HEK293 (cell line): ENCODE data around the gene TRAPPC12.

Experiments used
- CTCF ChIA-PET: fragments of 350-600 bp; formaldehyde crosslinking; extraction: SDS; loops from one replicate; lab custom pipeline; 2021; ENCODE audit warnings: antibody characterized with exemption; lab: Yijun Ruan, JAX
- POLR2A ChIA-PET: fragments of 300-600 bp; formaldehyde crosslinking; extraction: SDS; loops from one replicate; lab custom pipeline; 2020; ENCODE audit warnings: antibody characterized with exemption, inconsistent platforms; lab: Yijun Ruan, JAX
- H3K27ac ChIP-seq: fragments of 200-500 bp; sonication (Bioruptor generic); 2 replicates; pipeline ENCODE4 v1.5.1; 2014; ENCODE audit warnings: low read depth, low read length, control low read depth, inconsistent platforms; ENCODE audit errors: extremely low read depth
- H3K36me3 ChIP-seq, 2 experiments: fragments of 200-500 bp in 1 of 2; sonication (Bioruptor generic) in 1 of 2; 1 replicate in 1 of 2; 2 replicates in 1 of 2; pipeline ENCODE4 v1.5.1; 2014 to 2017; ENCODE audit warnings: inconsistent platforms in 2 of 2, low read length in 2 of 2; ENCODE audit not compliant: control insufficient read depth in 2 of 2, insufficient read depth in 1 of 2
- H3K4me1 ChIP-seq: fragments of 200-500 bp; sonication (Bioruptor generic); 2 replicates; pipeline ENCODE4 v1.5.1; 2014; ENCODE audit warnings: mild to moderate bottlenecking, low read length, inconsistent platforms; ENCODE audit not compliant: control insufficient read depth, insufficient read depth
- H3K4me3 ChIP-seq: 2 replicates; pipeline ENCODE4 v1.5.1; 2011; ENCODE audit warnings: low read depth, mild to moderate bottlenecking, control low read depth, low read length, moderate library complexity
- H3K9me3 ChIP-seq: fragments of 200-500 bp; sonication (Bioruptor generic); 2 replicates; pipeline ENCODE4 v1.5.1; 2014; ENCODE audit warnings: low read depth, low read length, inconsistent platforms; ENCODE audit not compliant: control insufficient read depth, insufficient read depth
- IKZF3 ChIP-seq: fragments of 450-650 bp; IDR thresholded peaks from 2 replicates; pipeline ENCODE4 v1.5.0; 2018; ENCODE audit warnings: missing biosample characterization, mild to moderate bottlenecking, missing genetic modification characterization, moderate library complexity
- SP7 ChIP-seq: fragments of 450-650 bp; formaldehyde crosslinking; IDR thresholded peaks from 2 replicates; pipeline ENCODE4 v1.5.1; 2016; ENCODE audit warnings: missing biosample characterization, missing genetic modification characterization
- TCF7L2 ChIP-seq: IDR thresholded peaks from 2 replicates; pipeline ENCODE4 v1.6.1; 2011; ENCODE audit warnings: low read depth, mild to moderate bottlenecking, inconsistent platforms, low read length, moderate library complexity, borderline replicate concordance
- ZNF114 ChIP-seq: fragments of 450-650 bp; formaldehyde crosslinking; IDR thresholded peaks from 2 replicates; pipeline ENCODE4 v1.5.0; 2017; ENCODE audit warnings: missing biosample characterization, missing genetic modification characterization
- ZNF138 ChIP-seq: fragments of 450-650 bp; formaldehyde crosslinking; IDR thresholded peaks from 2 replicates; pipeline ENCODE4 v1.5.1; 2016; ENCODE audit warnings: missing biosample characterization, missing genetic modification characterization, borderline replicate concordance
- ZNF146 ChIP-seq: fragments of 450-650 bp; formaldehyde crosslinking; IDR thresholded peaks from 2 replicates; pipeline ENCODE4 v1.5.1; 2016; ENCODE audit warnings: missing biosample characterization, missing genetic modification characterization
- ZNF391 ChIP-seq: fragments of 450-650 bp; formaldehyde crosslinking; IDR thresholded peaks from 2 replicates; pipeline ENCODE4 v1.5.1; 2016; ENCODE audit warnings: low read depth, missing biosample characterization, missing genetic modification characterization, borderline replicate concordance
- ZNF416 ChIP-seq: fragments of 450-650 bp; formaldehyde crosslinking; IDR thresholded peaks from 2 replicates; pipeline ENCODE4 v1.5.1; 2016; ENCODE audit warnings: missing biosample characterization, missing genetic modification characterization
- ZNF426 ChIP-seq: fragments of 450-650 bp; formaldehyde crosslinking; IDR thresholded peaks from 2 replicates; pipeline ENCODE4 v1.5.1; 2017; ENCODE audit warnings: missing biosample characterization, missing genetic modification characterization, mild to moderate bottlenecking, inconsistent platforms, moderate library complexity
- ZNF501 ChIP-seq: fragments of 450-650 bp; formaldehyde crosslinking; IDR thresholded peaks from 2 replicates; pipeline ENCODE4 v1.5.1; 2016; ENCODE audit warnings: missing biosample characterization, missing genetic modification characterization
- ZNF544 ChIP-seq: fragments of 450-650 bp; formaldehyde crosslinking; IDR thresholded peaks from 2 replicates; pipeline ENCODE4 v1.5.0; 2017; ENCODE audit warnings: missing biosample characterization, missing genetic modification characterization
- ZNF623 ChIP-seq: fragments of 450-650 bp; formaldehyde crosslinking; IDR thresholded peaks from 2 replicates; pipeline ENCODE4 v1.5.1; 2016; ENCODE audit warnings: missing biosample characterization, missing genetic modification characterization
- ZNF629 ChIP-seq: fragments of 450-650 bp; formaldehyde crosslinking; IDR thresholded peaks from 2 replicates; pipeline ENCODE4 v1.5.1; 2017; ENCODE audit warnings: missing biosample characterization, missing genetic modification characterization
- ZNF660 ChIP-seq: fragments of 450-650 bp; IDR thresholded peaks from 2 replicates; pipeline ENCODE4 v1.5.1; 2018; ENCODE audit warnings: missing biosample characterization, mild to moderate bottlenecking, missing genetic modification characterization
- TF ChIP-seq, protein P1 (sequence below): fragments of 450-650 bp; IDR thresholded peaks from 2 replicates; pipeline ENCODE4 v1.5.1; 2018; ENCODE audit warnings: missing biosample characterization, missing genetic modification characterization
- TF ChIP-seq, protein P2 (sequence below): fragments of 450-650 bp; formaldehyde crosslinking; IDR thresholded peaks from 2 replicates; pipeline ENCODE4 v1.5.1; 2016; ENCODE audit warnings: missing biosample characterization, missing genetic modification characterization
- TF ChIP-seq, protein P3 (sequence below): fragments of 450-650 bp; formaldehyde crosslinking; IDR thresholded peaks from 2 replicates; pipeline ENCODE4 v1.5.1; 2016; ENCODE audit warnings: missing biosample characterization, missing genetic modification characterization

TRAPPC12 gene

DNA sequence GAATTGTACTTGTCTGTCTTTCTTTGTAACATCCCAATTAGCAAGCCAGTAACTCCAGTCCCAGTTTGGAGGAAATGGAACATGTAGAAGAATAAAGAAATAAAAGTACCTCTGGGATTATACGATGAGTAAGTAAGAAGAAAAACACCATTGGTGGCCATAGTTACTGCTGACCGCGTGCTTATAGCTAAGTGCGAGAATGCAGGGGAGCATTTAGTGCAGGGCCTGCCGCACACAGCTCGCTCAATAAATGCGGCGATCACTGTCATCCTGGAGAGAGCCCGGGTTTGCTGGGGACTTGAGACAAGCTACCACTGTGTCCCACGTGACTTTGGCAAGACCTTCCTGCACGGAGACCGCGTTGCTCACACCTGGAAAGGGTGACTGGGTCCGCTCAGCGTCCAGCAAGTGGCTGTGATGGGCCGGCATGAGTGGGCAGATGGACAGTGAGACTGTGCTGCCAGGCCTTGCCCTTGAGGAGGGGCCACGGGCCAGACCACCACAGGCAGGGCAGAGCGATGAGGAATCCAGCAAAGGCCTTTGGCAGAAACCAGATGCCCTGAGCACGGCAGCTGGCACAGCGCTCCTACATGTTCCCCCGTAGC lies 85.0 kb downstream of the TRAPPC12 start:
- peaks cover 0 to 65% of the 10 kb centered on the region in 2 experiments; a peak in 1 of 3 replicates for H3K36me3 ChIP-seq
- H3K9me3 ChIP-seq: no peaks in the 10 kb centered on the region
- H3K27ac ChIP-seq: no peak overlapping the region
- H3K4me3 ChIP-seq: no peak overlapping the region
- ChIA-PET POLR2A (no interaction called here), CTCF (interaction anchor here (0.6 to 1.3 kb wide), 5 partner anchors 12 to 1587 kb away, joined by 3 to 5 read pairs (median 4); no protein-coding TSS in a partner anchor)
- no peak for TF ChIP-seq IKZF3 (tag by site-specific recombination)
- no peak for TF ChIP-seq ZNF391 (tag by site-specific recombination)
- TF ChIP-seq ZNF416: no peak
- TF ChIP-seq SP7 (tag by site-specific recombination): no peak
- TF ChIP-seq ZNF114 (tag by site-specific recombination): no peak
- TF ChIP-seq, protein P1, sequence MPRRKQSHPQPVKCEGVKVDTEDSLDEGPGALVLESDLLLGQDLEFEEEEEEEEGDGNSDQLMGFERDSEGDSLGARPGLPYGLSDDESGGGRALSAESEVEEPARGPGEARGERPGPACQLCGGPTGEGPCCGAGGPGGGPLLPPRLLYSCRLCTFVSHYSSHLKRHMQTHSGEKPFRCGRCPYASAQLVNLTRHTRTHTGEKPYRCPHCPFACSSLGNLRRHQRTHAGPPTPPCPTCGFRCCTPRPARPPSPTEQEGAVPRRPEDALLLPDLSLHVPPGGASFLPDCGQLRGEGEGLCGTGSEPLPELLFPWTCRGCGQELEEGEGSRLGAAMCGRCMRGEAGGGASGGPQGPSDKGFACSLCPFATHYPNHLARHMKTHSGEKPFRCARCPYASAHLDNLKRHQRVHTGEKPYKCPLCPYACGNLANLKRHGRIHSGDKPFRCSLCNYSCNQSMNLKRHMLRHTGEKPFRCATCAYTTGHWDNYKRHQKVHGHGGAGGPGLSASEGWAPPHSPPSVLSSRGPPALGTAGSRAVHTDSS: no peak
- TF ChIP-seq TCF7L2: no peak
- TF ChIP-seq ZNF138 (tag by site-specific recombination): no peak
- TF ChIP-seq ZNF501: no peak
- no peak for TF ChIP-seq ZNF146 (tag by site-specific recombination)
- TF ChIP-seq ZNF660 (tag by site-specific recombination): no peak
- TF ChIP-seq ZNF629 (tag by site-specific recombination): no peak
- no peaks in the 10 kb centered on the region for H3K4me1 ChIP-seq

DNA sequence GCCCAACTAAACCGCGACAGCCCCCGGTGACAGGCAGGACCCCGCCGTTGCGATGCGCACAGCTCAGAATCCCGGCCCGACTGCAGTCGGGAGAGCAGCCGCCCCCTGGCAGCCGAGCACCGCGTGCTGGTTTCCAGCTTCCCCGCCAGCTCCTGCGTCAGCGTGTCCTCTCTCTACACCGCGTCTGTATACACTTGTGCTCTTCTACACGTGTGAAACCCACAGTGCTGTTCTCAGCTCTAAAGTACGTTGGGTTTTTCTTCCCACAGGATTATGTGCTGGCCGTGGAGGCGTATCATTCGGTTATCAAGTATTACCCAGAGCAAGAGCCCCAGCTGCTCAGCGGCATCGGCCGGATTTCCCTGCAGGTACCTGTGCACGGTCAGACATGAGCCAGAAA lies 85.8 kb downstream of the TRAPPC12 start:
- ChIA-PET CTCF (interaction anchor here (0.6 to 1.3 kb wide), 2 partner anchors 41 to 1588 kb away, joined by 3 to 4 read pairs; no protein-coding TSS in a partner anchor), POLR2A (no interaction called here)
- no peak overlapping the region for H3K27ac ChIP-seq
- TF ChIP-seq ZNF426 (tag by site-specific recombination) (no peak), ZNF544 (tag by site-specific recombination) (no peak), ZNF623 (tag by site-specific recombination) (no peak)
- TF ChIP-seq, protein P1: no peak
- TF ChIP-seq, protein P2, sequence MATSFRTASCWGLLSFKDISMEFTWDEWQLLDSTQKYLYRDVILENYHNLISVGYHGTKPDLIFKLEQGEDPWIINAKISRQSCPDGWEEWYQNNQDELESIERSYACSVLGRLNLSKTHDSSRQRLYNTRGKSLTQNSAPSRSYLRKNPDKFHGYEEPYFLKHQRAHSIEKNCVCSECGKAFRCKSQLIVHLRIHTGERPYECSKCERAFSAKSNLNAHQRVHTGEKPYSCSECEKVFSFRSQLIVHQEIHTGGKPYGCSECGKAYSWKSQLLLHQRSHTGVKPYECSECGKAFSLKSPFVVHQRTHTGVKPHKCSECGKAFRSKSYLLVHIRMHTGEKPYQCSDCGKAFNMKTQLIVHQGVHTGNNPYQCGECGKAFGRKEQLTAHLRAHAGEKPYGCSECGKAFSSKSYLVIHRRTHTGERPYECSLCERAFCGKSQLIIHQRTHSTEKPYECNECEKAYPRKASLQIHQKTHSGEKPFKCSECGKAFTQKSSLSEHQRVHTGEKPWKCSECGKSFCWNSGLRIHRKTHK (tag by site-specific recombination): no peak
- TF ChIP-seq, protein P3, sequence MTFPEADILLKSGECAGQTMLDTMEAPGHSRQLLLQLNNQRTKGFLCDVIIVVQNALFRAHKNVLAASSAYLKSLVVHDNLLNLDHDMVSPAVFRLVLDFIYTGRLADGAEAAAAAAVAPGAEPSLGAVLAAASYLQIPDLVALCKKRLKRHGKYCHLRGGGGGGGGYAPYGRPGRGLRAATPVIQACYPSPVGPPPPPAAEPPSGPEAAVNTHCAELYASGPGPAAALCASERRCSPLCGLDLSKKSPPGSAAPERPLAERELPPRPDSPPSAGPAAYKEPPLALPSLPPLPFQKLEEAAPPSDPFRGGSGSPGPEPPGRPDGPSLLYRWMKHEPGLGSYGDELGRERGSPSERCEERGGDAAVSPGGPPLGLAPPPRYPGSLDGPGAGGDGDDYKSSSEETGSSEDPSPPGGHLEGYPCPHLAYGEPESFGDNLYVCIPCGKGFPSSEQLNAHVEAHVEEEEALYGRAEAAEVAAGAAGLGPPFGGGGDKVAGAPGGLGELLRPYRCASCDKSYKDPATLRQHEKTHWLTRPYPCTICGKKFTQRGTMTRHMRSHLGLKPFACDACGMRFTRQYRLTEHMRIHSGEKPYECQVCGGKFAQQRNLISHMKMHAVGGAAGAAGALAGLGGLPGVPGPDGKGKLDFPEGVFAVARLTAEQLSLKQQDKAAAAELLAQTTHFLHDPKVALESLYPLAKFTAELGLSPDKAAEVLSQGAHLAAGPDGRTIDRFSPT (tag by site-specific recombination): no peak
- peaks cover 0 to 73% of the 10 kb centered on the region in 2 experiments; a peak in 1 of 3 replicates for H3K36me3 ChIP-seq
- no peaks in the 10 kb centered on the region for H3K4me1 ChIP-seq
- H3K9me3 ChIP-seq: no peaks in the 10 kb centered on the region
- no peak overlapping the region for H3K4me3 ChIP-seq
